ENCODE data around the gene TNS2. TPM values are rescaled to one million over a fixed set of nuclear protein-coding genes. Genes with fewer than 3 reads are reported as not detected.

The TNS2 gene
- total and polyA plus RNA-seq, 10 of the 15 experiments (the other 5 are each of a cell fraction or from before 2014, with no cell fraction given) = 0.03 to 0.72 (median 0.16) TPM; not detected in 4

- Histone ChIP-seq H3K4me3 (no peak overlapping the region), H3K9me3 (replicated peaks; ENCODE audit: control insufficient read depth, insufficient read depth, low read length) (no peaks in the 10 kb centered on the region), H3K79me2 (ENCODE audit: control insufficient read depth, insufficient read depth, low read length) (no peaks in the 10 kb centered on the region), H3K36me3 (ENCODE audit: control insufficient read depth in 2 of 2, insufficient read depth in 2 of 2, low read length in 1 of 2) (peaks cover 7 to 14% of the 10 kb centered on the region in 2 experiments; a peak in 3 of 4 replicates), H3K27me3 (replicated peaks in 1 of 2; ENCODE audit: control insufficient read depth in 2 of 2, insufficient read depth in 2 of 2, low read length in 1 of 2) (no peaks in the 10 kb centered on the region), H4K20me1 (ENCODE audit: control insufficient read depth, insufficient read depth) (no peaks in the 10 kb centered on the region; the same call in 1 of the 2 replicates), H3K27ac (ENCODE audit: control insufficient read depth, insufficient read depth) (no peak overlapping the region), H3K9ac (ENCODE audit: control insufficient read depth, insufficient read depth, low read length) (no peak overlapping the region), H2AFZ (ENCODE audit: control insufficient read depth, low read depth, low read length) (no peak overlapping the region), H3K4me2 (ENCODE audit: control insufficient read depth, insufficient read depth) (no peak overlapping the region), H3K4me1 (ENCODE audit: control insufficient read depth, insufficient read depth, low read length) (no peaks in the 10 kb centered on the region)
- no peak for ATAC-seq
- FAIRE-seq = no peak
- SMC1A ChIA-PET (ENCODE audit: uncharacterized antibody, unreplicated experiment) = interaction anchor here (7.8 kb wide), 1 partner anchor 32 kb away, joined by 126 read pairs; the partner anchor contains the start of gene SOAT2
- 81% methylated on average over 15 of the region's 15 CpGs for WGBS (ENCODE audit: insufficient coverage, insufficient replicate concordance, low lambda C conversion rate, missing lambda C conversion rate)
- CTCF ChIA-PET = interaction anchor here (0.8 to 12.1 kb wide), 6 partner anchors 10 to 252 kb away, joined by 3 to 355 read pairs (median 30); partner anchors contain the start of genes AAAS, IGFBP6, SOAT2 and SPRYD3
- in situ Hi-C loops (cut with MboI) = no loop called here
- RAD21 ChIA-PET (ENCODE audit: unreplicated experiment) = interaction anchor here (1.7 to 3.7 kb wide), 2 partner anchors 30 to 34 kb away, joined by 4 to 35 read pairs; partner anchors contain the start of gene SOAT2
- POLR2A ChIA-PET = interaction anchor here (1.4 kb wide), 1 partner anchor 10 kb away, joined by 4 read pairs; the partner anchor contains the start of gene SPRYD3
- BruUV-seq (replicated peaks) = no TSS peak
- TF ChIP-seq NFYA (IDR thresholded peaks at IDR 0.05; ENCODE audit: borderline replicate concordance, low read depth, low read length) (no peak), BACH1 (IDR thresholded peaks at IDR 0.05; ENCODE audit: borderline replicate concordance) (no peak), NRF1 (conservative IDR thresholded peaks at IDR 0.05; ENCODE audit: low read depth, low read length) (no peak), HCFC1 (IDR thresholded peaks at IDR 0.05; ENCODE audit: low read length) (no peak), TCF7 (IDR thresholded peaks at IDR 0.05; ENCODE audit: borderline replicate concordance) (no peak), HDAC6 (IDR thresholded peaks at IDR 0.05; ENCODE audit: unreplicated experiment) (no peak), ATF7 (IDR thresholded peaks at IDR 0.05; ENCODE audit: low read depth) (no peak), NFIC (IDR thresholded peaks at IDR 0.05; ENCODE audit: low read depth, low read length) (no peak), ELK1 (IDR thresholded peaks at IDR 0.05; ENCODE audit: low read depth, low read length) (no peak), ZNF622 (IDR thresholded peaks at IDR 0.05) (no peak), BCL11A (IDR thresholded peaks at IDR 0.05; ENCODE audit: low read depth, low read length) (no peak), ASH2L (IDR thresholded peaks at IDR 0.05; ENCODE audit: borderline replicate concordance, low read depth) (no peak), SREBF2 (IDR thresholded peaks at IDR 0.05; ENCODE audit: low read length) (no peak), CBX3 (IDR thresholded peaks at IDR 0.05; ENCODE audit: borderline replicate concordance, low read depth) (no peak), NFYB (IDR thresholded peaks at IDR 0.05; ENCODE audit: insufficient read depth, low read depth, low read length) (no peak), NFXL1 (IDR thresholded peaks at IDR 0.05; ENCODE audit: borderline replicate concordance) (no peak), RAD21 (IDR thresholded peaks at IDR 0.05; ENCODE audit: insufficient read depth, low read depth, low read length) (no peak), CBX5 (IDR thresholded peaks at IDR 0.05; ENCODE audit: low read depth) (no peak), PBX3 (IDR thresholded peaks at IDR 0.05; ENCODE audit: insufficient replicate concordance, low read depth, low read length) (no peak), SKIL (IDR thresholded peaks at IDR 0.05; ENCODE audit: low read depth, poor library complexity, severe bottlenecking) (no peak)
- intact Hi-C loops (cut with micrococcal nuclease; ENCODE audit: unreplicated experiment) = loop anchor here (5.0 kb wide), 1 partner anchor 88 kb away; no protein-coding TSS in a partner anchor
- no peak for DNase-seq (ENCODE audit: low read depth, low spot score)
Measured at GRCh38 chr12:53068811-53069585, 19.1 kb downstream of the TNS2 start.

Measured in GM12878 (cell line).